Spleen (tissue), 7 donors: ENCODE data around the gene ACVRL1.

Experiments
- CTCF ChIP-seq, 11 experiments: fragments of 200-600 bp in 7 of 11; fragments of 450-650 bp in 4 of 11; sonication (generic) in 4 of 11; IDR thresholded peaks in 8 of 11; conservative IDR thresholded peaks in 3 of 11; 1 replicate in 7 of 11; 2 replicates in 4 of 11; pipeline versions ENCODE4 v1.4.0 to v1.8.0; 2016 to 2021; ENCODE audit warnings: antibody characterized with exemption in 11 of 11, inconsistent platforms in 4 of 11, mild to moderate bottlenecking in 1 of 11
- POLR2A ChIP-seq, 3 donors: fragments of 450-650 bp; IDR thresholded peaks; one replicate each; pipeline ENCODE4 v1.5.1; 2017; ENCODE audit warnings: antibody characterized with exemption in 3 of 3, mild to moderate bottlenecking in 1 of 3
- donor health status: DM: no; HTN: no; CAD: no; lungs with moderate emphysema.
- donor health status: DM: no; HTN: no; CAD: no.
- donor health status: DM: no; HTN: no; CAD: no.

- TF ChIP-seq CTCF (IDR thresholded peaks at IDR 0.05 in 8 of 11, conservative IDR thresholded peaks at IDR 0.05 in 3 of 11) (no peak), POLR2A (IDR thresholded peaks at IDR 0.05) (no peak)
Observed at GRCh38 chr12:51865757-51866270, 41.5 kb upstream of the ACVRL1 start.
